Islet of Langerhans (tissue), 1 donor: ENCODE measurements around the gene FRMPD1.

ENCODE experiments used
- FAIRE-seq: peaks from one replicate; lab custom pipeline; 2011; peaks lifted over from hg19 to GRCh38; lab: Jason Lieb, UNC

FRMPD1 gene

DNA sequence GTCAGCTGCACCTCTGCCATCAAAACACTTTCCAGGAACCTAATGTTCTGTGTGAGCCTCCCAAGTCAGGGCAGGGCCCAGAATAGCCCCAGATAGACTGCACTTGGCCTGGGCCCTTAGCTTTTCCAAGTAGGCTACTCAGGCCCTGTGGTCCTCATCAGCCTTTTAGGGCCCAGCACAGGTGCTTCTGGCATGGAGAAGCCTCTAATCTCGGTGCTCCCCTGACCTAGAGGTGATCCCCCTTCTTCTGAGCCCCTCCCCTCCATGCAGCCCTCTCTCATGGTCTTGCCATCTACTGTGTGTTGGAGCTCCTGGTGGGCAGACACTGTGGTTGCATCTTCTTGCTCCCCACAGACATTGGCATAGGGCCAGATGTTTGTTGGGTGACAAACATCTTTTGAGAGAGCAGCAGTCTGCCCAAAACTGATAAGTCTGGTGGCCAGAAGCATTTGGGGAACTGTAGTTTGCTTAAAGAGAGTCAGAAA lies 28.1 kb downstream of the FRMPD1 start:
- no peak for FAIRE-seq

DNA sequence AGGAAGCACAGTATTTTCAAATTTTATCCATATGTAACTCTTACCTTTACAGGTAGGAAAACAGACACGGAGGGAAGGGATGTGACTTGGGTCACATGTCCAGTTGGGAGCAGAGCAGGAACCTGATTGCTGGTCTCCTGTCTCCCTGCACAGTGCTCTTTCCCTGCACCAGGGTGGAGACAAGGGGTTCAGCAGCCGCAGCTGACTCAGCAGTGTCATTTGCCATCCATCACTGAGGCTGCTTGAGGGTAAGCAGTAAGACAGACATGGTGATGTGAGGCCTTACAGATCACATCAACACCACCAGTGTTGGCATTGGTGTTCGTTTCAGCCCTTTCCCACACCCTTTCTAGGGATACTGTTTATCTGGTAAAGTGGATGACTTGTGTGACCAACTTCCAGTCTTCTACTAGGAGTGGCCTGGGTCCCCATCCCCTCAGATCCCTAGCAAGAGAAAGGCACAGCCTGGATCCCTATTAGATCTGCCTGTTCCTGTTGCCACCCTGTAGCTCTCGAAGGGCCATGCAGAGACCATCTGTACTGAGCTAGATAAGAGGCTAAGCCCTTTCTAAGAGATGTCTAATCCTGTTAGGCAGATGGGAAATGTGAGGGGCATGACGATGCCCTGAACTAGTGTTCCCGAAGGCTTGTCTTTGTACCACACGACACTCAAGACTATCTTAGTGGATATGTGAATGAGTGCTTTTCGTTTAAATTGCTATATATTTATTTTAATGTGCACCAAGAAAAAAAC lies 29.1 kb downstream of the FRMPD1 start:
- FAIRE-seq, result no peak

DNA sequence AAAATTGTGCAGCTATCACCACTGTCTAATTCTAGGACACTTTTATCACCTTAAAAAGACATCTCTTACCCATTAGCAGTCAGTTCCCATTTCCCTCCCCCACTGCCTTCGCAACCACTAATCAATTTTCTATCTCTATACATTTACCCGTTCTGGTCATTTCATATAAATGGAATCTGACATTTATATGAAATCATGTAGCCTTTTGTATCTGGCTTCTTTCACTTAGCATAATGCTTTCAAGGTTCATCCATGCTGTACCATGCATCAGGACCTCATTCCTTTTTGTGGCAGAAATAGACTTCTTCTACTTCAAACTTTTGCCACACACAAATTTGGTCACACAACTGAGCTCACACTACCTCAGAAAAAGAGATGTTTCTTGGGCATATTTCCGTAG lies 32.2 kb downstream of the FRMPD1 start:
- FAIRE-seq, result no peak

DNA sequence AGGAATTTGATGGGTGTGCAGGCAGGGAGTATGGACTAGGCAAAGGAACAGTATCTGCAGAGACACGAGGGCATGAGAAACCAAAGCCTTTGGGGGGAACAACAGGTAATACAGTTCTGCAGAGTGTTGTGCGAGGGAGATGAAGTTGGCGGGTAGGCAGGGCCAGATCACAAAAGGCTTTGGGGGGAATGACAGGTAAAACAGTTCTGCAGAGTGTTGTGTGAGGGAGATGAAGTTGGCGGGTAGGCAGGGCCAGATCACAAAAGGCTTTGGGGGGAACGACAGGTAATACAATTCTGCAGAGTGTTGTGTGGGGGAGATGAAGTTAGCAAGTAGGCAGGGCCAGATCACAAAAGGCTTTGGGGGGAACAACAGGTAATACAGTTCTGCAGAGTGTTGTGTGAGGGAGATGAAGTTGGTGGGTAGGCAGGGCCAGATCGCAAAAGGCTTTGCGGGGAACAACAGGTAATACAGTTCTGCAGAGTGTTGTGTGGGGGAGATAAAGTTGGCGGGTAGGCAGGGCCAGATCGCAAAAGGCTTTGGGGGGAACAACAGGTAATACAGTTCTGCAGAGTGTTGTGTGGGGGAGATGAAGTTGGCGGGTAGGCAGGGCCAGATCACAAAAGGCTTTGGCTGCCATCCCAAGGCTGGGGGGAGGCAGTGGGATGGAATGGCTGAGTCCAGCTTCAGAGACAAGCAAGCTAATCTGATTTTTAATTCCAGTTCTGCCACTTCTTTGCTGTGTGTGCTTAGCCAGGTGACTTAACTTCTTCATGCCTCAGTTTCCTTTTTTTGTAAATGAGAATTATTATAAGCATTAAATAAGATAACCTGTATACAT lies 33.0 kb downstream of the FRMPD1 start:
- no peak for FAIRE-seq

DNA sequence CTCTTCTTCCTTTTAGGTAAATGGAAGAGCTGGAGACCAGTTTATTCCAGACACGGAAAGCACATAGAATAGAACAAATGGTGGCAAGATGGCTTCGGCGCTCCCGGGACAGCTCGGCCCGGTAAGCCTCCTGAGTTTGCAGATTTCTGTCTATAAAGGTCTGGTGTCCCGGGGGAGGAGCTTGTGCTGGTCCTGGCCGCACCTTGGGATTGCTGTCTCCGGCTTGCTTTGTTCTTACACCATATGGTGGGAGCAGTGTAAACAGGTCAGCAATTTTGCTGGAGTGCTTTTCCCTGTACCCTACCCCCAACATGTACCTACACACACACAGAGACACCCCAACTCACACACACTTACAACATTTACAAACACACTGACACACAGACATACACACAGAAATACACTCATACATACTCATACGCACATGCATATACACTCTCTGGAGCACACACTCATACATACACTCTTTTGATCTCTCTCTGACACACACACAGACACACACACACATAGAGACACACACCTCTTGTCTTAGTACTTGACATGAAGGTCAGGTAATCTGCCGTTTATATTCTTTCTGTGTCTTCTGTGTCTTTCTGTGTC lies 42.0 kb downstream of the FRMPD1 start:
- no peak for FAIRE-seq

DNA sequence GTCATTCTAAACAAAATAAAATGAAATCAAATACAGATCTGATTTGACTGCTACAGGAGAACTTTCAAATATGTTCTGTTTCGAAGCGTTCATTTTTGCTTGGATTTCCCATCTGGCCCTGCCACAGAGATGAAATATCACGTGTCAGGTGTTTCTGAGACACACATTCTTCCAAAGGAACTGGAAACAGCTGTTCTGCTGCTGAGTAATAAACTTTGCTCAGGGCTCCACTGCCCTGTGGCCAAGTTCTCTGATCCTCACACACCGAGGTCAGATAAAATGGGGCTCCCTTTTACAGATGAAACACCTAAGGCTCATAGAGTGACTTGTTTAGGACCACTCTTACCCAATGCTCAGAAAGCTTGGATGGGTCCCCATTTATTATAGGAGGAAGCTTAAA lies 42.5 kb downstream of the FRMPD1 start:
- FAIRE-seq, result peak; percentile 76

DNA sequence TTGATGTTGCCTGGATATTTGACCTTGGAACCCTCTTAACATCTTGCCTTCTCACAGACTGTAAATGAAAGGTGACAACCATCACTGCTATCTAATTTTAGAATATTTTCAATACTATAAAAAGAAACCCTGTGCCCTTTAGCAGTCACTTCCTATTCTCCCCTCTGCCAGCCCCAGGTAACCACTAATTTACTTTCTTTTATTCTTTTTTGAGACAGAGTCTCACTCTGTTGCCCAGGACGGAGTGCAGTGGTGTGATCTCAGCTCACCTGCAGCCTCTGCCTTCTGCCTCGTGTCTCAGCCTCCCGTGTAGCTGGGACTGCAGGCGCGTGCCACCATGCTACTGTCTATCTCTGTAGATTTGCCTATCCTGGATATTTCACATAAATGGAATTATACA lies 43.6 kb downstream of the FRMPD1 start:
- FAIRE-seq, result no peak

DNA sequence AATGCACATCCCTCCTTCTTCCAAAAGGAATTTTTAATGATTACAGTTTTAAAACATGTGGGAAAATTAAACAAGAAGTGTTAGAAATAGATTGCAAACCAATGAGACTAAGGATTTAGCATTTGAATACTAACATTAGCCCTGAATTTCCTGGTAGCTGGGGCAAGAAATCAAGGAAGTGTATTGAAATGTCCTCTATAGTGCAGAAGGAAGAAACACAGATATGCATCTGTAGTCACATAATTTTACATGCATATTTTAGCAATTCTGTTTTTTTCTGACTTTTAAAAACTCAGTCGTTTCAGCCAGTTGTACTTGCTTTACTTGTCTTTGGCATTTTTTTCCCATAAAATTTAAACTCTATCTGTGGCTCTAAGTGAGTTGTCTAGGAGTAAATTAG lies 45.8 kb downstream of the FRMPD1 start:
- no peak for FAIRE-seq

DNA sequence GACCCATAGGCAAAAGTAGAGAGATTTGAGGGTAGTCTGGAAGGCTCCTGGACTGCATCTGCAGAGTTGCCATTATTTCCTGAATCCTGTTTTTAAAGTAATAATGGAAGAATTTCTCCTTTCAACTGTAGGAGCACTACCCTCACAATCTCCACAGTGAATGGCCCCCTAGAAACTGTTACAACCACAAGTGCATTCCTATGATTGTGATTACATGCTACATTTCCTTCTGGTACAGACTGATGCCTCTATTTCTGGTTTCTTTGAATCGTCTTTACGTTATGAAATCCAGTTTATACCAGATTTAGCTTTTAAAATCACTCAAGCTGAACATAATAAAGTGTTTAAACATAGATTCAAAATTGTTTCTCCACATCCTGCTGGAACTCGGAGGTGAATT lies 49.4 kb downstream of the FRMPD1 start:
- FAIRE-seq, result no peak

DNA sequence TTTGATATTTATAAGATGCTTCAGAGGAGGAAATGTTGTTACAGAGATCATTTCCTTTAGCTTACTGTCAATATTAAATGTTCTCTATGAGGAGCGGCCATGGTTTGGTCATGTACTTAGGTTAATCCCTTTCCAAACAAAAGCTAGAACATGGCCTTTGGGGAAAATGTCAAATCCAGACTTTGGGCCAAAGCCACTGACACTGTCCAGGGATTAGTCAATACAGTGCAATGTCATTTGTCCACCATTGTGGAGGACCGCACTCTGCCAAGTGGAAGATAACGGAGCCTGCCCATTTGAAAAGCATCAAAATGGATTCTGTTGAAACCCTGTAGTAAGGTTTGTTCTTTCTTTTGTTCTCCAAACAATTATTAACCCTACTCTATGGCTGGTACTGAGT lies 50.1 kb downstream of the FRMPD1 start:
- no peak for FAIRE-seq

DNA sequence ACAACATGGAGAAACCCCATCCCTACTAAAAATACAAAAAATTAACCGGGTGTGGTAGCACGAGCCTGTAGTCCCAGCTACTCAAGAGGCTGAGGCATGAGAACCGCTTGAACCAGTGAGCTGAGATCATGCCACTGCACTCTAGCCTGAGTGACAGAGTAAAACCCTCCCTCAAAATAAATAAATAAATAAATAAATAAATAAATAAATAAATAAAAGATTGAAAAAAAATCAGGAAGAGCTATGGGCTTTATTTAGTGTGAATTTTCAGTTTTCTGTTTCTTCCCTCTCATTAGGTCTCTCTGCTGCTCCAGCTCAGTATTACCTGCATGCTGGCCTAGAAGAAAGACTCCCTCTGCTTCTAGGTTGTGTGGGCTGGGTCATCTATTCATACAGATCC lies 55.0 kb downstream of the FRMPD1 start:
- no peak for FAIRE-seq

DNA sequence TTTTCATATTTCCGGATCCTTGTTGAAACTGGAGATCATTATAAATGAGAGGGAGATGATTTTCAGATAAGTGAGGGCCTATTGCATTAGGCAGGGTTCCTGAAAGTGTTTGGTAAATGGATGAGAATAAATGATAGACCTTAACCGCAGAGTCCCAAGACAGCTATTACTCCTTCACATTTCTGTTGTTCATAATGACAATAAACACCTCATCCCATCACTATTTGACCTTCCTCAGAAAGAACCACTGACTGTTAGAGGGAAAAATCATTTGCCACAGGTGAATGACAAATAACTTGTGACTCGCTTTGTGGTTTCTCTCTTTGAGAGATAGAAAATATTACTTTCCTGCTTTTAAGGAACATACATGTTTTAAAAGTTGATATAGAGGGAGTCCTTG lies 55.5 kb downstream of the FRMPD1 start:
- FAIRE-seq, result no peak

DNA sequence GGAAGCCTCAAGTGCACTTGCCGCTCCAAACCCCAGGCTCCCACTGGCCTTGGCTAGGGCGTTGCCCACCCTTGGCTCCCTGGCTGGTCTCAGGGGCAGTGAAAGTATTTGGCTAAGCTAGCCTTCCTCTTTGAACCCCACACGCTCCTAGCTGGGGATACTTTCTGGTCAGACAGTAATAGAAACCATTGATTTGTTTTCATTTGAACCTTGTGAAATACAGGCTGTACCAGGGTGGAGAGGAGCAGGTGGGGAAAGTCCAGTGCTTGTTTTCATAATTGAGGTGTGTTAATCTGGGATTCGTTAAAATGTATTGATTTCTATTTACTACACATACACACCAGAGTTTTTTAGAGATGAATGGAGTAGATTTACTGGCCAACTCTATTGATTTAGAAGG lies 57.0 kb downstream of the FRMPD1 start:
- no peak for FAIRE-seq

DNA sequence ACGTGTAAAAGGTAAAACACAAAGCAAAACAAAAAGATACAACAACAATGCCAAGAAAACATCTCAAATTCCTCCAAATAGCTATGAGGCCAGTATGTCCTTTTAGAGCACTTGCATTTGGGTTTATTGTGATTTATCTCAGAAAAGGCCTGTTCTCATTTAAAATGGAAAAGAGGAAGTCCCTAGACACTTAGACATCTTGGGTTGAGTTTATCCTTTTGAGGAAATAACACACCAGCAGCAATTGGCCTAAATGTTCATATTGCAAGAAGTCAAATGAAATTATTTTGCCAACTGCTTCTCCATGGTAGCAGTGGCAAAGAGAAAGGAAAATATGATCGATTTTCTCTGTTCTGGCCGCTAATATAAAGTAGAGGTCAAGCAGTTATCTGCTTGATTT lies 59.3 kb downstream of the FRMPD1 start:
- no peak for FAIRE-seq

DNA sequence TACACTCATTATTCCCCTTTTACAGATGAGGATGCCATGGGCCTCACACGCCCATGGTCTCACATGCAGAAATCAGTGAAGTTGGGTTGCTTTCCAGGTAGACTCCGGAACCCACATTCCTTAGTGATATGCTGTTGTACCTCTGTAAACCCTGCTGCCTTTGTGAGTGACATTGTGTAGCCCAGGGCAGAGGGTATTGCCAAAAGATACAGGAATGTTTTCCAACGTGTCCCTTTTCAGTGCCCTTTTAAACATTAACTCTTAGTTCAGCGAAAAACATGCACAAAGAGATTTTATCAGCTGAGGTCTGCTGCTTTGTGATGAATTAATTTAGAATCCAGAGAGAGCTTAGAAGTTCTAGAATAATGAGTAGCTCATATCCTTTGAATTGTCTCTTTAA lies 64.5 kb downstream of the FRMPD1 start:
- FAIRE-seq, result no peak

DNA sequence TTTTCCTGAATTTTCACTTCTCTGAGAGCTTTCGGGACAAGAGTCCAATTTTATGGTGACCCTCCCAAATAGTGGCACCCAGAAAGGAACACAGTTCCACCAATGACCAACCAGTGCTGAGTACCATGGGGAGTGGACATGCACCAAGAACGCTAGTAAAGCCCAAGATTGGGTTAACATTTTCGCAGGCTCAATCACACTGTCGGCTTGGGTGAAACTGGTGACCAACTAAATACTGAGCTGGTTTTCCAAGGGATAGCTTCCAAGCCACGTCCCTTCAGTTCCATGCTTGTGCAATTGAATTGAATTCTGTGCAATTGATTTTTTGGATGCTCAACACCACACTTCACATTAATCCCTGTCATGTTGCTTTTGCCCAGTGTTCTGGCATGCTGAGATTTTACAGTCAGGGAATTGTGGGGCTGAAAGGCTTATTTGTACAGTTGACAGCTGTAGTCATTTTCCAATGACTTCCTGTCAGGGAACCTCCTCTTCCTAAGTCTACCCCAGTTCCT lies 65.3 kb downstream of the FRMPD1 start:
- no peak for FAIRE-seq

DNA sequence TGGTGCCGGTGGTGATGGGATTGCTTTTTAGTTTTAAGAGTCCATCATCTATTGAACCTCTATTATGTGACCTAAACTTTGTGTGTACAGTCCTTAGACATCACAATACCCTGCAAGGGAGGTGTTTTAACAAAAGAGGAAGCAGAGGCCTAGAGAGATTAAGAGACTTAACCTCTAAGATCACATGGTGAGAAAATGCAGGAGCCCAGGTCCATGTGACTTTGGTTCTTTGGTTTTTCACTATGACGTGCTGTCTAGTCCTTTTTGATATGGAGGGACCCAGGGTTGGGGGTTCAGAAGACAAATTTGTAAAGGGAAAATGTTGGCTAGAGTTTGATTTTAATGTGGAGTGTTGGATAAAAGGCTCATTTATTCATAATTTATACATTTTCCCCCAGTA lies 68.8 kb downstream of the FRMPD1 start:
- FAIRE-seq, result no peak

DNA sequence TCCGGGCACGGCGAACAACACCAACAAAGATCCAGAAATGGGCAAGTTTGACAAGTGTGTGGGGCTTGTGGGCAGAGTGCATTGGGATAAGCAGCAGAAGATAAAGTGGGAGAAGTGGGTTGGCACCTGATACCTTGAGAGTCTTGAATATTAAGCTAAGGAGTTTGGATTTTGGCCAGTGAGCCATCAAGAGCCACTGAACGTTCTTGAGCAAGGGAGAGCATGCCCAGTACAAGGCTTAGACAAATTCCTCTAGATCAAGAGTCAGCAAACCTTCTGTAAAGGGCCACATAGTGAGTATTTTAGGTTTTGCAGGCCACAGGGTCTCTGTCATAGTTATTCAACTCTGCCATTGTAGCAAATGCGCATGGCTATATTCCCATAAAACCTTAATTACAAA lies 76.3 kb downstream of the FRMPD1 start:
- no peak for FAIRE-seq

DNA sequence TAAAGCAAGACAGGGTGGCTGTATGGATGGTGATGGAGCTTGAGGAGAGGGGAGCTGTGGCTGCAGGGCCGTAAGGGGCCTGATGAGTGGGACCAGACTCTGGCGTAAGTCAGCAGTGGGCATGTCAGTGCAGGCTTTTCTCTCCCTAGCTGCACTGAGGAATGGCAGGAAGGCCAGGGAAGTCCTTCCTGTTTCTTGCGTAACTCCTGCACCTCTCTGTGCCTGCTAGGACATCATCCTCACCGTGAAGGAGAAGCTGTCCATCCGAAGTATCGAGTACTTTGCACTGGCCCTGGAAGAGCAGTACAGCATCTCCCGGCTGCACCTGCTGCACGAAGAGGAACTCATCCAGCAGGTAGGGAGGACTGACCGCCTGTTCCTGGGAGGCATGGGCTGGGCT lies 78.7 kb downstream of the FRMPD1 start:
- no peak for FAIRE-seq

DNA sequence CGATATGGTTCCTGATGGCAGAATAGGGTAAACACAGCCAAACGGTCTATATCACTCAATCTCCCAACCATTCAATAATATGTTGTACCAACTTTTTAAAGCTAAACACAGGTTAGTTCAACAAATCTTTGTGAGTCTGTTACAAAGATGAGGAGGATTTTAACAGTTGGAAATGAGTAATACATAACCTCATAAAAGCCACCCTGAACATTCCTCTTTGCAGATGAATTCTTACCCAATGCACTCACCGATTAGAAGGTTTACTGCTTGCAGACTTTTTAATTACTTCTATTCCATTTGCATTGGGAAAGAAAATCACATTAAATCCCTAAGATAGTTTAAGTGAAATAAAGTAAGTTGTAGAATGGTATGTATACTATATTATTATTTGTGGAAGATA lies 79.5 kb downstream of the FRMPD1 start:
- FAIRE-seq, result no peak

DNA sequence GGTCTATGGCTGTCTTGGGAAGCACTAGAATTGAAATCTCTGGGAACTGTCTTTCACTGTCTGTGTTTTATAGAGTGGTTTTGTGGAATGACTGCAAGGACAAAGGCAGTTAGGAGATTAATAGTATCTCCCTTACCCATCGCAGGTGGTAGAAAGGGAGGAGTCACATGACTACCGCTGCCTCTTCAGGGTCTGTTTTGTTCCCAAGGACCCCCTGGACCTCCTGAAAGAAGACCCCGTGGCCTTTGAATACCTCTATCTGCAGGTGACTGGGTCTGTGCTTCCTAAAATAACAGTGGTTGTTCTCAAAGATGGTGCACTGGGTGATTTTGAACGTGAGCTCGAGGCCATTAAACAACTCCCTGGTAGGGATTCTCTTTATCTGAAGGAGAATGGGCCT lies 80.1 kb downstream of the FRMPD1 start:
- no peak for FAIRE-seq

DNA sequence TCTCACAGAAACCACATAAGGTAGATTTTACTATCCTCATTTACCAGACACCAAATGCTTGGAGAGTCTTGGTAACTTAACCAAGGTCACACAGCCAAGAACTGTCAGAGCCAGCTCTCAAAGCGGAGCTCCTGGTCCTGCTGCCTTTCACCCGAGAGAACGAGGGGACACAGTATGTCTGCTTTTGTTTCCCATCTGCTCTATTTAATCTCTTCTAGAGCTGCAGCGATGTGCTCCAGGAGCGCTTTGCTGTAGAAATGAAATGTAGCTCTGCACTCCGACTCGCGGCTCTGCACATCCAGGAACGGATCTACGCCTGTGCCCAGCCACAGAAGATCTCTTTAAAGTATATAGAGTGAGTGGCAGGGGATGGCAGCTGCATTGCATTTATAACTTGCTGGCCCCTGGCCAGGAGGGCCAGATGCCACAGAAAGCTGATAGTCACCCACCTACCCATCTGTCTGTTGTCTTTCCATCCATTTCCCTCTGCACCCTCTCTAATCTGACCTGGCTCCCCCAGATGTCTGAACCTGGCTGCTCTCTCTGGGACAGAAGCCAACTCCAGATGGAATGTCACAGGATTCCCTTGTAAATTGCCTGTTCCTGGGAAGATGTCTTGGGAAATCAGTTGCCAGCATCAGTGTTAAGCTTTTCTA lies 81.5 kb downstream of the FRMPD1 start:
- FAIRE-seq, result no peak

DNA sequence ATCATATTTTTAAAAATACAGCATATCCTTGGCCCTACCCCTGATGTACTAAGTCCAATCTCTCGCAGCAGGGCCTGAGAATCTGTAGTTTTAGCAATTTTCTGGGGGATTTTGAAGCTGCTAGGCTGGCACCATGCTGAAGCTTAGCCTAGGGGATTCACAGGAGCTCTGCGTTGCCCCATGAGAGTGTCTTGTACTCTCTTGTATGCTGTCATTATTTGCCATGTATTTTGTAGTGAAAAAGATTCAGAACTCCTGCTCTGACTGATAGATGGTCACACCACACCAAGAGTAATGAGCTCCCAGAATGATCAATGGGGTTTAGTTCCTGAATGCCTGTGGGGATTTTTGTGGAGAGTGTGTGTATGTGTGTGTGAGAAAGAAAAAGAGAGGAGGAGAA lies 82.2 kb downstream of the FRMPD1 start:
- FAIRE-seq, result no peak
